Bronchial epithelial cell (primary cell): ENCODE measurements around the gene TMED7. TPM values are rescaled to one million over a fixed set of nuclear protein-coding genes. Genes with fewer than 3 reads are reported as not detected.

Experiments
- DNase-seq: peaks from one replicate; pipeline ENCODE4 v3.0.0-alpha.2; 2010; ENCODE audit warnings: low read depth
- FAIRE-seq: peaks from 2 replicates; lab custom pipeline; 2011; peaks lifted over from hg19 to GRCh38; lab: Jason Lieb, UNC
- H3K27me3 ChIP-seq: 2 replicates; pipeline ENCODE4 v1.5.1; 2011; ENCODE audit warnings: low read length; ENCODE audit not compliant: control insufficient read depth, insufficient read depth
- H3K36me3 ChIP-seq: 2 replicates; pipeline ENCODE4 v1.5.1; 2011; ENCODE audit warnings: low read length; ENCODE audit not compliant: control insufficient read depth, insufficient read depth
- H3K4me3 ChIP-seq: 2 replicates; pipeline ENCODE4 v1.5.1; 2011; ENCODE audit warnings: mild to moderate bottlenecking, low read depth, low read length, control low read depth
- CTCF ChIP-seq: IDR thresholded peaks from 2 replicates; pipeline ENCODE4 v1.5.1; 2011; ENCODE audit warnings: mild to moderate bottlenecking, moderate library complexity, low read length, control low read depth, inconsistent platforms; ENCODE audit not compliant: insufficient read depth, severe bottlenecking
- total RNA-seq: library from RNA; depleted of rRNA; stranded (reverse); fragments of >200 nt; gene quantifications from 2 replicates; pipeline ENCODE4 v1.2.1, GENCODE V29; 2014

The TMED7 gene
- total RNA-seq, 1 donor from 2014 or later, result 102 TPM

- no peak for DNase-seq
Measured at GRCh38 chr5:115611873-115612272, 14.0 kb downstream of the TMED7 start.

GRCh38 chr5:115607935-115608334 is 17.9 kb downstream of the TMED7 start:
- Histone ChIP-seq H3K4me3 (no peak overlapping the region), H3K36me3 (no peaks in the 10 kb centered on the region), H3K27me3 (no peaks in the 10 kb centered on the region)
- FAIRE-seq, result no peak
- DNase-seq, result no peak
- TF ChIP-seq CTCF, result no peak

More at GRCh38 chr5:115611873-115612272, 14.0 kb downstream of the TMED7 start:
- Histone ChIP-seq H3K4me3 (no peak overlapping the region), H3K27me3 (no peaks in the 10 kb centered on the region), H3K36me3 (peaks cover 2% of the 10 kb centered on the region)
- no peak for TF ChIP-seq CTCF
- FAIRE-seq, result no peak

GRCh38 chr5:115605436-115605835 is 20.4 kb downstream of the TMED7 start:
- DNase-seq (no peak), FAIRE-seq (no peak)
- Histone ChIP-seq H3K27me3 (no peaks in the 10 kb centered on the region), H3K4me3 (no peak overlapping the region), H3K36me3 (no peaks in the 10 kb centered on the region)
- TF ChIP-seq CTCF, result no peak

GRCh38 chr5:115602591-115603125 is 23.2 kb downstream of the TMED7 start:
- FAIRE-seq, result no peak
- peak; percentile 15 for DNase-seq
- Histone ChIP-seq H3K27me3 (no peaks in the 10 kb centered on the region), H3K4me3 (peak overlapping the region; percentile 63), H3K36me3 (no peaks in the 10 kb centered on the region)
- TF ChIP-seq CTCF, result no peak

- DNase-seq (peak; percentile 23), FAIRE-seq (no peak)
- TF ChIP-seq CTCF, result no peak
Measured at GRCh38 chr5:115601701-115602590, 23.9 kb downstream of the TMED7 start, which contains the start of gene TICAM2. TSS of gene TICAM2 (minus strand) at chr5:115602479. CDS start at chr5:115581256, 21,223 bp downstream.

More at GRCh38 chr5:115601701-115602590, 23.9 kb downstream of the TMED7 start, which contains the start of gene TICAM2:
- H3K36me3 ChIP-seq, result no peaks in the 10 kb centered on the region
- H3K4me3 ChIP-seq, result peak within 1 kb of the TSS; percentile 63
- no peaks in the 10 kb centered on the region for H3K27me3 ChIP-seq
